Liver (tissue), 9 donors: ENCODE measurements around the gene CDH7. TPM values are rescaled to one million over a fixed set of nuclear protein-coding genes. Genes with fewer than 3 reads are reported as not detected.

Source experiments
- DNase-seq: peaks from one replicate; pipeline ENCODE4 v3.0.0-alpha.2; 2017; ENCODE audit warnings: low spot score
- H3K27ac ChIP-seq, 2 donors: one replicate each; pipeline ENCODE4 v1.7.0; 2013; ENCODE audit warnings: inconsistent platforms in 2 of 2, low read length in 2 of 2, control low read depth in 1 of 2, low read depth in 1 of 2, mild to moderate bottlenecking in 1 of 2
- H3K27me3 ChIP-seq, 4 donors: one replicate each; pipeline versions ENCODE4 v1.6.1 to v1.7.0; 2013; ENCODE audit warnings: low read length in 3 of 4, inconsistent platforms in 1 of 4, mild to moderate bottlenecking in 1 of 4, moderate library complexity in 1 of 4; ENCODE audit not compliant: control insufficient read depth in 4 of 4, insufficient read depth in 4 of 4
- H3K36me3 ChIP-seq, 4 donors: one replicate each; pipeline versions ENCODE4 v1.6.1 to v1.7.0; 2013; ENCODE audit warnings: low read length in 3 of 4, mild to moderate bottlenecking in 3 of 4, low read depth in 1 of 4, moderate library complexity in 1 of 4; ENCODE audit not compliant: control insufficient read depth in 4 of 4, insufficient read depth in 3 of 4
- H3K4me1 ChIP-seq, 4 donors: one replicate each; pipeline versions ENCODE4 v1.6.1 to v1.7.0; 2013; ENCODE audit warnings: low read length in 3 of 4, mild to moderate bottlenecking in 3 of 4, moderate library complexity in 1 of 4; ENCODE audit not compliant: control insufficient read depth in 4 of 4, insufficient read depth in 4 of 4
- H3K4me3 ChIP-seq, 3 donors: one replicate each; pipeline versions ENCODE4 v1.6.1 to v1.7.0; 2013; ENCODE audit warnings: low read length in 3 of 3, control low read depth in 1 of 3, low read depth in 1 of 3, mild to moderate bottlenecking in 1 of 3
- H3K9ac ChIP-seq, 2 donors: one replicate each; pipeline ENCODE4 v1.7.0; 2013; ENCODE audit warnings: low read length in 2 of 2, mild to moderate bottlenecking in 2 of 2, moderate library complexity in 2 of 2, control low read depth in 1 of 2, low read depth in 1 of 2
- H3K9me3 ChIP-seq, 4 donors: one replicate each; pipeline versions ENCODE4 v1.6.1 to v1.7.0; 2013; ENCODE audit warnings: low read length in 3 of 4; ENCODE audit not compliant: control insufficient read depth in 4 of 4
- CTCF ChIP-seq: fragments of 150-350 bp; IDR thresholded peaks from 2 replicates; pipeline ENCODE4 v1.5.1; 2017; ENCODE audit warnings: improper control_type of control experiment, low read depth, low read length; ENCODE audit not compliant: missing input control
- EGR1 ChIP-seq, 2 donors: IDR thresholded peaks; 2 replicates each; pipeline ENCODE4 v1.6.1; 2016 to 2018; ENCODE audit warnings: antibody characterized with exemption in 2 of 2, low read depth in 2 of 2
- FOXA1 ChIP-seq: IDR thresholded peaks from 2 replicates; pipeline ENCODE4 v1.6.1; 2016; ENCODE audit warnings: antibody characterized with exemption
- FOXA2 ChIP-seq: IDR thresholded peaks from 2 replicates; pipeline ENCODE4 v1.6.1; 2016; ENCODE audit warnings: antibody characterized with exemption
- GABPA ChIP-seq, 2 donors: IDR thresholded peaks in 1 of 2; conservative IDR thresholded peaks in 1 of 2; 2 replicates each; pipeline ENCODE4 v1.6.1; 2016; ENCODE audit warnings: antibody characterized with exemption in 2 of 2, mild to moderate bottlenecking in 1 of 2, moderate library complexity in 1 of 2
- HNF4A ChIP-seq, 2 donors: conservative IDR thresholded peaks; 2 replicates each; pipeline ENCODE4 v1.6.1; 2016; ENCODE audit warnings: antibody characterized with exemption in 2 of 2, mild to moderate bottlenecking in 2 of 2
- HNF4G ChIP-seq: IDR thresholded peaks from 2 replicates; pipeline ENCODE4 v1.6.1; 2016; ENCODE audit warnings: antibody characterized with exemption
- JUND ChIP-seq, 2 donors: IDR thresholded peaks; 2 replicates each; pipeline ENCODE4 v1.6.1; 2016; ENCODE audit warnings: antibody characterized with exemption in 2 of 2
- MAX ChIP-seq: IDR thresholded peaks from 2 replicates; pipeline ENCODE4 v1.6.1; 2016; ENCODE audit warnings: antibody characterized with exemption
- NR2F2 ChIP-seq: IDR thresholded peaks from 2 replicates; pipeline ENCODE4 v1.6.1; 2016; ENCODE audit warnings: antibody characterized with exemption
- RAD21 ChIP-seq, 2 donors: IDR thresholded peaks; 2 replicates each; pipeline ENCODE4 v1.6.1; 2016; ENCODE audit warnings: antibody characterized with exemption in 2 of 2, mild to moderate bottlenecking in 2 of 2
- RXRA ChIP-seq, 2 donors: IDR thresholded peaks; 2 replicates each; pipeline ENCODE4 v1.6.1; 2017 to 2018; ENCODE audit warnings: antibody characterized with exemption in 2 of 2, mild to moderate bottlenecking in 1 of 2
- SP1 ChIP-seq: IDR thresholded peaks from 2 replicates; pipeline ENCODE4 v1.6.1; 2018; ENCODE audit warnings: antibody characterized with exemption, mild to moderate bottlenecking
- YY1 ChIP-seq: IDR thresholded peaks from 2 replicates; pipeline ENCODE4 v1.6.1; 2016; ENCODE audit warnings: antibody characterized with exemption, mild to moderate bottlenecking
- ZBTB33 ChIP-seq: IDR thresholded peaks from 2 replicates; pipeline ENCODE4 v1.6.1; 2016; ENCODE audit warnings: antibody characterized with exemption
- WGBS: extraction: QIAGEN DNeasy Blood & Tissue Kit; methylation state at CpG from one replicate; pipeline ENCODE4 v1.1.7; 2013; 5-methylcytosine and 5-hydroxymethylcytosine counted together
- polyA plus RNA-seq, 2 donors: library from polyadenylated mRNA; stranded (reverse) in 1 of 2; unstranded in 1 of 2; fragments of 200-250 nt in 1 of 2; fragments of >200 nt in 1 of 2; fragmentation: Nextera tagmentation in 1 of 2; extraction: Ambion mirVana in 1 of 2; gene quantifications; one replicate each; pipeline versions ENCODE4 v1.2.1 to v1.2.3, GENCODE V29; 2013 to 2015
- total RNA-seq, 2 donors: library from RNA; depleted of rRNA; stranded (reverse); fragments of >200 nt; gene quantifications; one replicate each; pipeline ENCODE4 v1.2.3, GENCODE V29; 2014
- TF ChIP-seq, protein P1 (sequence below): IDR thresholded peaks from 2 replicates; pipeline ENCODE4 v1.6.1; 2016; ENCODE audit warnings: antibody characterized with exemption
- donor health status: healthy.
- donor health status: healthy.
- donor health status: healthy.
- donor health status: healthy.
- donor health status: healthy.

The CDH7 gene
- total and polyA plus RNA-seq, 4 donors: under 0.01 TPM; not detected in 3

- Histone ChIP-seq H3K4me3 (no peak overlapping the region), H3K27me3 (no peaks in the 10 kb centered on the region), H3K9me3 (no peaks in the 10 kb centered on the region), H3K36me3 (no peaks in the 10 kb centered on the region), H3K9ac (no peak overlapping the region), H3K27ac (no peak overlapping the region), H3K4me1 (no peaks in the 10 kb centered on the region)
- DNase-seq: no peak
- TF ChIP-seq FOXA2 (no peak), CTCF (no peak), HNF4A (conservative IDR thresholded peaks at IDR 0.05) (no peak), JUND (IDR thresholded peaks at IDR 0.05) (no peak), GABPA (IDR thresholded peaks at IDR 0.05 in 1 of 2, conservative IDR thresholded peaks at IDR 0.05 in 1 of 2) (no peak), NR2F2 (no peak), YY1 (no peak), SP1 (no peak), RXRA (IDR thresholded peaks at IDR 0.05) (no peak), EGR1 (IDR thresholded peaks at IDR 0.05; ENCODE audit: low read depth in 2 of 2) (no peak)
- TF ChIP-seq, protein P1, sequence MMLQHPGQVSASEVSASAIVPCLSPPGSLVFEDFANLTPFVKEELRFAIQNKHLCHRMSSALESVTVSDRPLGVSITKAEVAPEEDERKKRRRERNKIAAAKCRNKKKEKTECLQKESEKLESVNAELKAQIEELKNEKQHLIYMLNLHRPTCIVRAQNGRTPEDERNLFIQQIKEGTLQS: no peak
- WGBS: 85% methylated on average over 2 of the region's 2 CpGs
Measured at GRCh38 chr18:65846107-65846506, 95.3 kb downstream of the CDH7 start.

DNA sequence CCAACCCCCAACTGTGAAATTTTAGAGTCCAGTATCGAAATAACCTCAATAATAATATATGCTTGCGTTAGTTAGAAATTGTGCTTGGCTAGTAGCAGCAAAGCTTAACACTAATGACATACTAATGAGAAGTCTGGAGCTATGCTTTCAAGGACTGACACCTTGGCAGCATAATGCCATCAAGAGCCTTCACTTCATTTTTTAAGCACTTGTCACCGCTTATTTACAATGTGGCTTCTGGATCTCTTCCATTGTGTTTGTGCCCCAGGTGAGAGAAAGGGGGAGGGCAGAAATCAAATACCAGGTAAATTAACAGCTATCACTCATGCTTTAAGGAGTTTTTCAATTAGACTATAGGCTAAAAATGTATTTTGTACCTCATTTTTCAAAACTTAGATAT lies 101.5 kb downstream of the CDH7 start:
- Histone ChIP-seq H3K27me3 (no peaks in the 10 kb centered on the region), H3K4me3 (no peak overlapping the region), H3K4me1 (no peaks in the 10 kb centered on the region), H3K9me3 (no peaks in the 10 kb centered on the region), H3K36me3 (no peaks in the 10 kb centered on the region), H3K9ac (no peak overlapping the region), H3K27ac (no peak overlapping the region)
- no peak for DNase-seq
- no peak for TF ChIP-seq RAD21 (IDR thresholded peaks at IDR 0.05)
- TF ChIP-seq SP1: no peak
- TF ChIP-seq JUND (IDR thresholded peaks at IDR 0.05): no peak
- no peak for TF ChIP-seq GABPA (IDR thresholded peaks at IDR 0.05 in 1 of 2, conservative IDR thresholded peaks at IDR 0.05 in 1 of 2)
- TF ChIP-seq EGR1 (IDR thresholded peaks at IDR 0.05; ENCODE audit: low read depth in 2 of 2): no peak
- TF ChIP-seq HNF4G: no peak
- no peak for TF ChIP-seq MAX
- no peak for TF ChIP-seq ZBTB33
- no peak for TF ChIP-seq NR2F2
- TF ChIP-seq CTCF: no peak
- no peak for TF ChIP-seq HNF4A (conservative IDR thresholded peaks at IDR 0.05)
- TF ChIP-seq FOXA1: no peak
- WGBS: 73% methylated on average over 3 of the region's 3 CpGs
